AG04449 (cell line): ENCODE measurements around the gene IL10RA.

Experiments
- CTCF ChIA-PET: fragments of 350-600 bp; formaldehyde crosslinking; extraction: SDS; loops from one replicate; lab custom pipeline; 2021; ENCODE audit warnings: antibody characterized with exemption; lab: Yijun Ruan, JAX
- POLR2A ChIA-PET: fragments of 400-600, 350-600 bp; formaldehyde crosslinking; extraction: SDS; loops from one replicate; lab custom pipeline; 2020; ENCODE audit warnings: antibody characterized with exemption, inconsistent platforms; lab: Yijun Ruan, JAX
- DNase-seq: peaks from one replicate; pipeline ENCODE4 v3.0.0-alpha.2; 2010; ENCODE audit warnings: low read depth, low spot score
- H3K4me3 ChIP-seq: 2 replicates; pipeline ENCODE4 v1.5.1; 2011; ENCODE audit warnings: low read depth, mild to moderate bottlenecking, control low read depth, low read length
- TF ChIP-seq, protein P1 (sequence below): IDR thresholded peaks from one replicate; pipeline ENCODE4 v1.5.1; 2011; ENCODE audit warnings: mild to moderate bottlenecking, moderate library complexity, low read length, control low read depth, inconsistent platforms; ENCODE audit not compliant: insufficient read depth; ENCODE audit errors: missing control alignments

The IL10RA gene

DNA sequence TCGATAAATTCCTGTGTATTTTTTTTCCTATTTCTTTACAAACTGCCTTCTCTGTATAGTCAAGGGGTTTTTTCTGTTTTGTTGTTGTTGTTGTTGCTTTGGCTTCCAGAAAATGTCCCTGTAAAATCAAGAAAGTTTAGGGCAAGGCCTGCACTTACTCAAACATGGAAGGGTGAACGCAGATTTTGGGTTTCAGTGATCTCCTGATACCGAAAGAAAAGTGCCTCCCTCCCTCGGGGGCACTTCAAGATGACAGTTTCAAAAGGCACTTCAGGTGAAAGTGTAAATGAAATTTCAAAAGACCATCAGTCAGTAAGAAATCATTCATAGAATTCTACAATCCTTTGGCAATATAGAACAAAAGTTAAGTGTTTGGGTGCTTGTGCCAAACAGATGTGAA lies 47.2 kb downstream of the IL10RA start:
- CTCF ChIA-PET, result no interaction called here
- no peak for DNase-seq
- POLR2A ChIA-PET, result no interaction called here
- TF ChIP-seq, protein P1, sequence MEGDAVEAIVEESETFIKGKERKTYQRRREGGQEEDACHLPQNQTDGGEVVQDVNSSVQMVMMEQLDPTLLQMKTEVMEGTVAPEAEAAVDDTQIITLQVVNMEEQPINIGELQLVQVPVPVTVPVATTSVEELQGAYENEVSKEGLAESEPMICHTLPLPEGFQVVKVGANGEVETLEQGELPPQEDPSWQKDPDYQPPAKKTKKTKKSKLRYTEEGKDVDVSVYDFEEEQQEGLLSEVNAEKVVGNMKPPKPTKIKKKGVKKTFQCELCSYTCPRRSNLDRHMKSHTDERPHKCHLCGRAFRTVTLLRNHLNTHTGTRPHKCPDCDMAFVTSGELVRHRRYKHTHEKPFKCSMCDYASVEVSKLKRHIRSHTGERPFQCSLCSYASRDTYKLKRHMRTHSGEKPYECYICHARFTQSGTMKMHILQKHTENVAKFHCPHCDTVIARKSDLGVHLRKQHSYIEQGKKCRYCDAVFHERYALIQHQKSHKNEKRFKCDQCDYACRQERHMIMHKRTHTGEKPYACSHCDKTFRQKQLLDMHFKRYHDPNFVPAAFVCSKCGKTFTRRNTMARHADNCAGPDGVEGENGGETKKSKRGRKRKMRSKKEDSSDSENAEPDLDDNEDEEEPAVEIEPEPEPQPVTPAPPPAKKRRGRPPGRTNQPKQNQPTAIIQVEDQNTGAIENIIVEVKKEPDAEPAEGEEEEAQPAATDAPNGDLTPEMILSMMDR, result no peak
- no peak overlapping the region for H3K4me3 ChIP-seq

DNA sequence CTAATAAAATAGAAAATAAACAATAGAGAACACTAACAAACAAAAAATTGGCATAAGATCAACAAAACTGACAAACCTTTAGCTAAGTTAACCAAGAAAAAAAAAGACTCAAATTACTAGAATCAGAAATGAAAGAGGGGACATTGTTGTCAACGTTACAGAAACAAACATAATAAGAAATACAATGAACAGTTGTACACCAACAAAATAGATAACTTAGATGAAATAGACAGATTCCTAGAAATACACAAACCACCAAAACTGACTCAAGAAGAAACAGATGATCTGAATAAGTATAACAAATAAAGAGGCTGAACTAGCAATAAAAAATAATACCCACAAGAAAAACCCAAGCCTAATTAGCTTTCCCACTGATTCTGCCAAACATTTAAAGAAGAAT lies 55.9 kb downstream of the IL10RA start:
- no peak overlapping the region for H3K4me3 ChIP-seq
- ChIA-PET CTCF (interaction anchor here (3.4 kb wide), 1 partner anchor 11 kb away, joined by 14 read pairs; no protein-coding TSS in a partner anchor), POLR2A (no interaction called here)
- TF ChIP-seq, protein P1, result no peak
- DNase-seq, result no peak

DNA sequence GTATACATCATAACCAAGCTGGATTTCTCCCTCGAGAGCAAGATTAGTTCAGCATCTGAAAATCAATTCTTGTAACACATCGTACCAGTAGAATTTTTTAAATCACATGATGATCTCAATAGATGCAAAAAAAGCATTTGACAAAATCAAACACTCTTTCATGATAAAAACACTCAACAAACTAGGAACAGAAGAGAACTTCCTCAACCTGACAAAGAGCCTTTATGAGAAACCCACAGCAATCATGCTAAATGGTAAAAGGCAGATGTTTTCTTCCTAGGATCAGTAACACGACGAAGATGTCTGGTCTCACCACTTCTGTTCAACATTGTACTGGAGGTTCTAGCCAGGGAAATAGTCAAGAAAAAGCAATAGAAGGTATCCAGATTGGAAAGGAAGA lies 56.6 kb downstream of the IL10RA start:
- H3K4me3 ChIP-seq, result no peak overlapping the region
- ChIA-PET POLR2A (no interaction called here), CTCF (interaction anchor here (3.4 kb wide), 1 partner anchor 10 kb away, joined by 14 read pairs; no protein-coding TSS in a partner anchor)
- TF ChIP-seq, protein P1, result no peak
- no peak for DNase-seq

DNA sequence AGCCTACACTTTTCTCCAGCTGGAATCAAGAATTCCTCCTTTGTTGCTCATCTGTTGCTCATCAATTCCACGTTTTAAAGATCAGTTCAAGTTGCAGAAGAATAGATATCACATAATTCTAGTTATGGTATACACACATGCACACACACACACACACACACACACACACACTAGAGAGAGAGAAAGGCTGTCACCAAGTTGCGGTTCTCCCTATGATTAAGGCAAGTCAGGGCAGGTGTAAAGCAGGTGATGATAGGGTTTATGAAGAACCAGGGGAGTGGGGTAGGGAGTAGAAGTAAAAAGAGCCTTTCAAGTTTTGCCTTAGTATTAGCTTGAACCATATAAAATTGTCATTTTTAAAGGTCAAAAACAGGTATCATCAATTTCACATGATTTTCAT lies 59.0 kb downstream of the IL10RA start:
- no peak for DNase-seq
- CTCF ChIA-PET, result interaction anchor here (2.6 kb wide), 1 partner anchor 9 kb away, joined by 11 read pairs; no protein-coding TSS in a partner anchor

DNA sequence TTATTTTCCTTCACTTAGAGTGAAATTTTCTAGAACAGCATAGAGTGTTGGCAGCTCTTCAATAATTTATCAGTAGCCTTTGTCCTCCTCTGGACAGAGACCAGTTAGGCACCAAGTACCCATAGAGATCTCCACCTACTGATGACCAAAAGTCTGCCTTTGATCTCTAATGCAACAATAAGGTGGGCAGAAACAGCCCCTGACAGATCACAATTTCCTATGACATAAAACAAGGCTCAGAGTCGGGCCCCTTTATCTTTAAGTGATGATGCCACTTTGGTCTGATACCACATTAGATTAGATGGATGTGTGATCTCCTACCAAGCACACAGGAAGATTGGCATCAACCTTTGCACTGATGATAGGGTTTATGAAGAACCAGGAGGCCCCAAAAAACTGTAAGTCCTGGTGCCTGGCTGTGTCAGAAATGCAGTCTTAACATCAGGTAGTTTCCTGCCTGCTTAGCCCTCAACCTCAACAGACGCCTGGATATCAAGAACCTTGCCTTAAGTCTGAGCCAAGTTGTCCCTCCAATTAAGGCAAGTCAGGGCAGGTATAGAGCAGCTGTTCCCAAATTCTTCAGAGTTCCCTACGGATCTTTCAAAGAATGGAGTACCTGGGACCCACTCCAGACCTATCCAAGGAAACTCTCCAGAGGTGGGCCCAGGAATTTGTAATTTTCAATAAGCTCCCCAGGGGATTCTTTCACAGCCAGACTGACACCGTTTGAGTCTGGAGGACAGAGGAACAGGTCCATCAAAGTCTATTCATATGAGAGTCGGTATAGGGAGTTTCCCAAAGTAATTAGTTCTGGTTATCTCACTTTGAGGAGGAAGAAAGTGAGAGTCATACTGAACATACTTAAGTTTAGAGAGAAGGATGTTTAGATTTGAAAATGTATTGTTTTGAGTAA lies 60.1 kb downstream of the IL10RA start:
- DNase-seq, result no peak
- POLR2A ChIA-PET, result no interaction called here
- CTCF ChIA-PET, result no interaction called here
- no peak overlapping the region for H3K4me3 ChIP-seq
- TF ChIP-seq, protein P1, result no peak

More for the DNA sequence above, 59.0 kb downstream of the IL10RA start:
- TF ChIP-seq, protein P1, result no peak
- POLR2A ChIA-PET, result no interaction called here
- H3K4me3 ChIP-seq, result no peak overlapping the region

DNA sequence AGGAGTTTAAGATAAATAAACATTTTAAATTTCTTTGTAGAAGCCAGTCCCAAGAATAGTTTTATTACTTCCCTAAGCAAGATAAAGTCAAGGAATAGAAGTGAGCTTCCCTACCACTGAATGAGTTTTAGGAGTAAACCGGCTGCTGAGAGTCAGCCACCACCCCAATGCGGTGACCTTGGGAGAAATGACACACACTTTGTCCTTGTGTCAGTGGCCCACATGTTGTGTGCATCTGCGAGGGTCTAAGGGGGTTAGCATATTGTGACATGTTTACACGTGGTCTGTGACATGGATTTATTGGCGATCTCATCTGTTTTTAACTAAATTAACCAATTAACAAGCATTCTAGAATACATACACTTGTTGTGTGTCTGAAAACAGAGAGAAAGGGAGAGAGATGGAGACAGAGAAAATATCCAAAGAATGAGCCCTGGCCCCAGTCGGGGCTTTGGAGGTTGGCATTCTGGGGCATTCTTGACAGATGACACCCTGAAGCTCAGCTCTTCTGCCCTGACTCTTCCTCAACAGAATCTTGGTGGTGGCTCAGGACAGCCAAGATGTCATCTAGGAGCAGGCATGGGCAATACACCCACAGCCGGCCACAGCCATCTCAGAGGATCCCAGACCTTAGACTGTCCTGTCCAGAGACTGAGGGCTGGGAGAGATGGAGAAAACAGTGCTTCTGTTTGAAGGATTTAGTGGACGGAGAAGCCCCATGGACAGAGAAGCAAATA lies 60.9 kb downstream of the IL10RA start:
- CTCF ChIA-PET, result interaction anchor here (1.2 kb wide), 1 partner anchor 204 kb away, joined by 3 read pairs; no protein-coding TSS in a partner anchor

More for the DNA sequence above, 60.9 kb downstream of the IL10RA start:
- TF ChIP-seq, protein P1, result no peak
- POLR2A ChIA-PET, result no interaction called here
- no peak for DNase-seq
- H3K4me3 ChIP-seq, result no peak overlapping the region
